Inflammatory macrophage treated with lipopolysaccharide for 1 hour (primary cell): ENCODE measurements around the gene CEPT1.
"Not testable (repeated sequence)": the region's sequence is repeated elsewhere in the genome, so short reads cannot be mapped to it uniquely, and the experiment has no call there.

Source experiments
- DNase-seq, 2 donors: peaks; one replicate each; pipeline ENCODE4 v3.0.0-alpha.2; 2020 to 2022

The CEPT1 gene

GRCh38 chr1:111212634-111213335 lies 72.8 kb downstream of the CEPT1 start:
- no peak for DNase-seq

GRCh38 chr1:111213412-111213811 lies 73.4 kb downstream of the CEPT1 start:
- DNase-seq, result peak in 1 of 2 donors; percentile 48

DNA sequence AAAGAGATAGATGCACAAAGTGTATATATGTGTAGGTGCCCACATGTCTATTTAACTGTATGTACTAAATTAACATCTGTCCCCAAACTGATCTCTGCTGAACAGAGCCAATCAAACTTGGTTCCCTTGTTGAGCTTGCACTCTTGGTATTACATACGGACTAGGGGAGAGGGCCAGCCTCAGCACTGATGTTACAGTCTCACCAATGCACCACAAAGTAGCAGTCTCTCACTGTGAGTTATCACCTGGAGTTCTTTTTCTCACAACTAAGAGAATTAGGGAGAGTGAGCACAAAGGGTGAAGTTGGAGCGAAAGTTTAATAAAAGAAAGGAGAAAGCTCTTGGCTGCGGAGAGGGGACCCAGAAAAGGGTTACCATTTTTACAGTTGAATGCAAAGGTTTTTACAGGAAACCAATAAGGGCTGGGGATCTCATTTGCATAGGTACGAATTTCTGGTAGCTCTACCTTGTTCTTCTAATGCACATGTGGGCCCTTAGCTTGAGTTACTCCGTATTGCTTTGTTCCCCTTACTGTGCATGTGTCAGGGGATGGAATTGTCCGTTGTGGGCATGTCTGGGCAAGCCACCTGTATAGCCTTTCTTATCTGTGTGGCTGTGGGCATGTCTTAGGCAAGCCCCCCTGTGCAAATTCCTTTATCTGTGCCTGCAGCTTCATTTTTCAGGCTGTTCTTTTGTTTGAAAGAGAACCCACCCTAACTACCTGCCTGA lies 74.2 kb downstream of the CEPT1 start:
- DNase-seq, result no peak

DNA sequence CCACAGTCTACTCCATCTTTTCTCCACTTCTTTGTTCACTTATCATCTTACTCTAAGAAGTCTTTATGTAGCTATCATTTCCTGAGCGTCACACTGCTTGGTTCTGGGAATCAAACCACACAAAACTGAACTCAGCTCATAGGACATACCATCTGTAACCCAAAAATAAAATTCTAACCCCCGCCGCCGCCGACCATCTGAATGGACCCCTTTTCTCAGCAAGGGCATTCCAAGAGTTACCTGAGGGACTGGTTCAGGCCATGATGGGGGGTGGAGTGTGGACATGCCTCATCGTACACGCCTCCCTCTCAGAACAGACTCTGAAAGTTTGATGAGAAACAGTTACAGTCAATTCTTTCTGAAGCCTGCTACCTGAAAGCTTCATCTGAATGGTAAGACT lies 74.9 kb downstream of the CEPT1 start:
- DNase-seq, result no peak

- DNase-seq, result not testable (repeated sequence)
These were observed 75.3 kb downstream of the CEPT1 start for GRCh38 chr1:111215285-111215684.

- DNase-seq, result no peak
These were observed 76.7 kb downstream of the CEPT1 start for GRCh38 chr1:111216751-111217150.

- DNase-seq, result no peak
These were observed 77.3 kb downstream of the CEPT1 start for GRCh38 chr1:111217183-111217910.

DNA sequence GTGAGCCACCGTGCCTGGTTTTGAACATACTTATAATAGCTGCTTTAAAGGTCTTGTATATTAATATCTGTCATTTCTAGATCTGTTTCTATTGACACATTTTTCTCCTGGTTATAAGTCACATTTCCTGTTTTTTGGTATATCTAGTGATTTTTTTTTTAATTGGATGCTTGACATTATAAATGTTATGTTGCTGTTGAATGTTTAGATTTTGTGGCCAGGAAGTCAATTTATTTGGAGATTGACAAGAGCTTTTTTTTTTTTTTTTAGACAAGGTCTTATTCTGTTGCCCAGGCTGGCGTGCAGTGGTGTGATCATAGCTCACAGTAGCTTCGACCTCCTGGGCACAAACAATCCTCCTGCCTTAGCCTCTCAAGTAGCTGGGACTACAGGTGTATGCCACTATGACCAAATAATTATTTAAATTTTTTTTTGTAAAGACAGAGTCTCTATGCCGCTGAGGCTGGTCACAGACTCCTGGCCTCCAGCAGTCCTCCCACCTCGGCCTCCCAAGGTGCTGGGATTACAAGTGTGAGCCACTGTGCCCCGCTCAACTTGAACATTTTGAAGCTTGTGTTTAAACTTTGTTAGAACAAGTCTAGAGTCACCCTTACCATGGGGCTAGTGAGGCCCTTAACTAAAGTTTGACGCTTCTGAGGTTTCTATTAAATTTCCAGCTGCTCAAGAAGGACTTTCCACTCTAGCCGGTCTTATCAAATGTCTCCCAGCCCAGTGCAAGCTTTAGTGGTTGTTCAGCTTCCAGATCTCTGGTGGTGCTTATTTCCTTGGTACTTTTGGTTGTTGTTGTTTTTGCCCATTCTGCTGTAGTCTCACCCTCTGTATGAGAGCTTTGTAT lies 78.9 kb downstream of the CEPT1 start:
- no peak for DNase-seq

- peak in 1 of 2 donors; percentile 66 for DNase-seq
These were observed 79.7 kb downstream of the CEPT1 start for GRCh38 chr1:111219557-111220286.

DNA sequence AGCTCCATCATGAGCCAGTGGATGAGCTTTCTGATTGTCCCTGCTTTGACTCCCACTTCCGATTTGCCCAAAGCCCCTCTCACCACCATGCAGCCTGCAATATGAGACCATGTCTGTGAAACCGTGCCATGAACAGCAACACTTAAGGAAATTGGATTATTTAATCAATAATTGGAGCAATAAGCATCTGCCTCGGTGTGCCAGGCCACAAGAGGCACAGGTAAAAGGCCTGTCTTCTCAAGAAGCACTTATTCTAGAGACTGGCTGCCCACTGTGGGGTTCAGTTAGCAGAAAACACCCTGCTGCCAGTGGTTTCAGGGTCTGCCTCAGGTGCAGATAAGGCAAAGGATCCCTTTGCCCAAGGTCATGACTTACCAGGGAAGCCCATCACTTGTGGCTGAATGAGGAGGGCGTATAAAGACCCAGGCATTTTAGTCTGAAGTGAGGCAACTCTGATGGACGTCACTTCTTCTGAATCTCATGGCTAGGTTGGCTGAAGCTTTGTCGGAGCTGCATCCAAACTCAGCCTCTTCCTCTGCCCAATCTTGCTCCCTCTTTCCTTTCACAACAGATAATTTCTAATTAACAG lies 80.4 kb downstream of the CEPT1 start:
- DNase-seq, result no peak

- no peak for DNase-seq
These were observed 81.2 kb downstream of the CEPT1 start for GRCh38 chr1:111221276-111221632.

DNA sequence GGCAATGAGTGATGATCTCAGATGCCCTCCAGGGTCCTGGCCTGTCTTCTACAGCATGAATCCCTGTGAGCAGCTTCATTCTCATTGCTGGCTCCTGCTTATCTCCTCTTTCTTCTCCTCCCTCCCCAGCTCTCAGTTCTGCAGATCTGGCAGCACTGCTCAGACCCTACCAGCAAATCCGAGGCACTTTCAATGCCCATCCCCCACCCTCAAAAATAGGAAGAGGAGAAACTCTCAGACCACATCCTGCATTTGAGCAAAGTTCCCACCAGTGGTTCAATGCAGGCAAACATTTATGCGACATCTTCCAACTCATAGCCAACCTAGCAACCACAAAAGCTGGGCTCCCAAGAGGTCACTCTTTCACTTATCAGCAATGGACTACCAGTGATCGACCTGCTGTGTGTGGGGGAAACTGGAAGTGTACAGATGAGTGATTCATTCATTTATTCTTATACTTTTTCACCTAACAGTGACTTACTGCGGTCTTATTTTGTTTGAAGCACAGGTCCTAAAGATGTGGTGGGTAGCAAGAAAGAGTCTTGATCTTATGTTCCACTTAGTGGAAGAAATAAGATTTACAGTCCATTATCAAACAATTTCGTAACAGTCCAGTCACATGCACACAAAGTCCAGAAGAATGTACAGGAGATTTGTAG lies 81.7 kb downstream of the CEPT1 start:
- no peak for DNase-seq

GRCh38 chr1:111222308-111223125 lies 82.5 kb downstream of the CEPT1 start:
- peak; percentile 42 to 75 for DNase-seq

DNA sequence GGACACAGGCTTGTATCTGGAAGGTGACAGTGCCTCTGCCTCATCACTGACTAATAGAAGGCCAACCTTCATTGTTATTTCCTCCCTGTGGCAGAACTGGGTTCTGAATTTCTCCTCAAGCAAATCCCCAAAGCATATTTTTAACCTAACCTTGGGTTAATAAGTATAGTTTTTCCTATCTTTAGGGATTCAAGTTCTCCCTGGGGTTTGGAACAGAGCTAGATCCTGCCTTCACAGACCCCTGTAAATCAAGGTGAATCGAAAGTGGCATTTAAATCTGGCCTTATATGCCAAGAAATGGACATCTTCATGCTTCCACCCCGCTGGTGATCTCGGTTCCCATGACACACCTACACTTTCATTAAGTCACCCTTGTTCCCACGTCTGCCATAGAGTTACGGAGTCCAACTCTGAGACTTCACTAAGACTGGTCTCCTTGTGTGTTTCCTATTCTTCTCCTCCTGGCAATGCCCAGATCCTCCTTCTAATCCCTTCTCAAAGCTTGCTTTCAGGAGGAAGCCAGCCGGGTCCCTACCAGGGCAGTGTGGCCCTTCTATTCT lies 83.2 kb downstream of the CEPT1 start:
- peak in 1 of 2 donors; percentile 72 for DNase-seq

- no peak for DNase-seq
These were observed 85.1 kb downstream of the CEPT1 start for GRCh38 chr1:111225091-111225490.

GRCh38 chr1:111225717-111226400 lies 85.8 kb downstream of the CEPT1 start:
- no peak for DNase-seq

DNA sequence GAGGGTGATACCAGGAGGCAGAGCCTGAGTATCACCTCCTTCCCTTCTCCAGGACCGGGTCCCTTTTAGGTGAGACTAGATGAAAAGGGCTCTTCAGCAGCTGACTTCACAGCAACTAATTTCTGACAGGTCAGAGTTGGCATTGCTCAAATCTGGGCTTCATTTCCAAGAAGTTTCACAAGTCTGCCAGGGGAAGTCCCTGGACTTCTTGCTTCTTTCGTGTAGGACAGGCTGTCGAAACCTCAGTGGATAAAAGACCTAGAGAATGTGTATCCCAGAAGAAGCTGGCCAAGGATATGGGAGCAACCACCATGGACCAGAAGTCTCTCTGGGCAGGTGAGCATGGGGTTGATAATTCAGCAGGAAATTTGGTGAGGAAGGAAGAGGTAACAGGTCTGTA lies 87.4 kb downstream of the CEPT1 start, which contains the start of gene CHI3L2:
Gene CHI3L2 (plus strand): TSS at position 280 of the 400 bp plus-strand sequence. CDS start 17 bp downstream, at position 297.
- DNase-seq, result peak; percentile 70 to 81

GRCh38 chr1:111227851-111228747 lies 88.1 kb downstream of the CEPT1 start:
- peak in 1 of 2 donors; percentile 56 for DNase-seq
